Eye (tissue), 1 donor: Measurements from ENCODE around the gene RBM20.
A peak's percentile ranks its signal among the peaks of the same experiment; 100 is the strongest.
"Not testable (repeated sequence)": the region's sequence is repeated elsewhere in the genome, so short reads cannot be mapped to it uniquely, and the experiment has no call there.

ENCODE experiments used
- DNase-seq: peaks from one replicate; pipeline ENCODE4 v3.0.0-alpha.2; 2015

The RBM20 gene

DNA sequence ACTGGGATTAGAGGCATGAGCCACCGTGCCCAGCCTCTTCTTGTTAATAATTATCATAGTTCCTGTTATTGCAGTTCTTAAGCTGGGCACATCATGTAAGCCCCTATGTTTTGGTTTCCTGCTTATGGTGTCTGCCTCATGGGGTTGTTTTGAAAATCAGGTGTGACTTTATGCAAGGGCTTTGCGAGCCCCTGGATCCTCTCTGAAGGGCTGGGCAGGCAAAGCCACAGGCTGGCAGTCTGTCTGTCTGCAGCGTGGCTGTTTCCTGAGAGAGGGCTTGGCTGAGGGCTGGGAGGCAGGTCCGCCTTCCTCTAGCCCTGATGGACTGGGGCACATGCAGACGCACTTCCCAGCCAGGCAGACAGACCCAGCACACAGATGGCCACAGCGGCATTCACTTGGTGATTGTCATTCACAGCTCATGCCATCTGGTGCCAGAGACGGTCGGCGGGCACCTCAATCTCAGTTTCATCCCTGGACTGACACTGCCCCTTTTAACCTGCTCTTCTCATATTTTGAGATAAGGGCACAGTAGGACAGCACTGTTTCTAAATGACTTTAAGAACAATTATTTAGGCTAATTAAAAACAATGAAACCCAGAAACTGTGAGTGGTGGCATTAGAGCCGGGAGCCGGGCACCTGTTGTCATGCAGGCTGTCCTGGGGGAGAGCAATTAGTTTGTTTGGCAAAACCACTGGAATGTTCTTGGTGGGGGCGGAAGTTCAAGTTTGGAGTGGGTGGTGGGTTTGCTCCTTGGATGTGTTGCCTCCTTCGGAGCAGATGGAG lies 35.5 kb downstream of the RBM20 start:
- peak; percentile 42 for DNase-seq

DNA sequence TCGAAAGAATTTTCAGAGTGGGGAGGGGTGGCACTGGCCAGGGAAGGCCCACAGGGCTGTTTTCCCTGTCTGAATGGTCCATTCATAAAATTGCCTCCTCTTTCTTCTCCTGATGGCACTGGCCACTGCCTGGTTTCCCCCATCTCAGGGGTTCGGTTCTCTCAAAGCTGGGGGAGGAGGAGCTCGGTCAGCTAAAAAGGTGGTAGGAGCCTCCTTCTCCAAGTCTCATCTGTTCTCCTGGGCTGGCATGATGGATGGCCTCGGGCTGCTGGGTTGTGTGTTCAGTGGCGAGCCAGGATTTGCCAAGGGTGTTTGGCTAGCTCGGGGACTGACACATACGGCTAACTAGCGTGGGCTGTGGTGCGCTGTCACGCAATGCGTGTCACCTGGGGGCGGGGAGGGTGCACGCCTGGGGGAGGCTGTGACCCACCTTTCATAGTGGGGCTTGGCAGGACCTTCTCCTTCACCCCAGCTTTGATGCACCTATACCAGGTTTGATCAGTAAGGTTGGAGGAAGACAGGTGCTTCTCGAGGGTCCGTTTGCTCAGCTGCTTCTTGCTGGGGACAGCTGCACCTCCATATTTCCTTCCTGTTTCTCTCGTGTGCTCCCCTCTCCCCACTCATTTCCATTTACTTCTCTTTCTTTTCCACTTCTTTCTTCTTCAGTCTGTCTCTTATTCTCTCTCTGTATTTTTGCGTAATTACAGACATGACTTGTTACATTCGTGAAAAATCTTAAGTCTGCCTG lies 36.3 kb downstream of the RBM20 start:
- no peak for DNase-seq

DNA sequence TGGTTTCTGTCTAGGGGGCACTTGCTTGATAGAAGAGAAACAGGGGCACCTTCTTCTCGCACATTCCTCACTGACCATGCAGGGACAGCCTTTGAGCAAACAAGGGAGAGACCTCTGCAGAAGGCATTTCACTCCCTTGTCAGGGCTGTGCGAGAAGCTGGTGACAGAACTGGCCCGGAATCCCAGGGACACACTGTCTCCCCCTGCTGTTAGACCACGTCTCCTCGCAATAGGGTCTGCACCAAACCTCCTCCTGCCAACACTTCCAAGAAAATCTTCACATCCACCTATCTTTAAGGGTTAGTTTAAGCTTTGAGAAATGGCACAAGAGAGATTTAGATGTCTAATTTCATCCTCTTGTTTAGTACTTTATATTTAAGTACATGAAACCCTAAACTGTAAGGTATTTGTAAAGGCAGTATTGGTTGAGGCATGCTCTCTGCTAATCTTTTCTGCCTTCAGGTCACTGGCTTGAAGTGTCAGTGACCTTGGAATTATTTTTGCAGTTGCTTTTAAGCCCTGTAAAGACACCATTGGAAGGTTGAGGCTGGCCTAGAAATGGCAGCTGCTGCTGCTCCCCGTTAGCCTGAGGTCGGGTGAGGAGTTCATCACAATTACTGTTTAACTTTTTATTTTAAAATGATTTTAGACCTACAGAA lies 37.0 kb downstream of the RBM20 start:
- DNase-seq: peak; percentile 81

DNA sequence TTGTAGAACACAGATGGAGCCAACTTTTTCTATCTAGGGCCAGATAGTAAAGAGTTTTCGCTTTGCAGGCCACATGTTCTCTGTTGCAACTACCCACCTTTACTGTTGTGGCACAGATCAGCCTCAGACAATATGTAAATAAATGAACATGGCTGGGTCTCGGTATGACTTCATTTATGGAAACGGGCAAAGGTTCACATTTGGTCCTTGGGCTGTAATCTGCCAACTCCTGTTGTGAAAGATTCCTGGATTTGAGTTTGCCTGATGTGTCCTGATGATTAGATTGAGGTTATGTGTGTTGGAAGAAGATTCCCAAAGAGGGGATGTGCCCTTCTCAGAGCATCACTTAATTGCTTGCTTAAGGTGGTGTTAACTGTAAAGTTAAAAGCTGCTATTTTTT lies 38.2 kb downstream of the RBM20 start:
- no peak for DNase-seq

DNA sequence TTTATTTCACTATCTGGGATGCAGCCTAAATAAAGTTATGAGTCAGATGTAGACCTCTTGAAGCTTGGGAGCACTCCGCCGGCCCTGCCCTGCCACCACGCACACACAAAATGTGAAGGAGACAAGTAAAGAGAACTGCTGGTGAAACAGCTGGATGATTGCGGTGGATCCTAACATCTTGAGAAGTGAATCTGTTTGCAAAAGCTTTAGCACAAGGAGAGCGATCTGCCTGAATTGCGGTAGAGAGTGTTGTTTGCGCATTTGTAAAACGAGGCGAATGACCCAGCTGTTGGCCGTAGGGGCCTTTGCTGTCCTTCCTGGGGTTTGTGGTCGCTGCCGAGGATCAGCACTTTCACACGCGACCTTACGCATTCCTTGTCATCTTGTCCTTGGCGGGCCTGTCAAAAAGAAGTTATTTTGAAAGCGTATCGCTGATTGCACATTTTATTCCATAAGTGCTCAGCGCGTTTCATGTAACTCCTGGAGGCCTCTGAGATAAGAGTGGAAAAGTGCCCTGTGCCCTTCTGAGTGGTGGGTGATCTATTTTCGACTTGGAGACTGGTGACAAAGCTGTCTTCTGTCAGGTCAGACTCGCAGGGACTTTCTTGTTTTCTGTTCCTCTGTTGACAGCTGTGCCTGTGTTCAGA lies 40.8 kb downstream of the RBM20 start:
- no peak for DNase-seq

DNA sequence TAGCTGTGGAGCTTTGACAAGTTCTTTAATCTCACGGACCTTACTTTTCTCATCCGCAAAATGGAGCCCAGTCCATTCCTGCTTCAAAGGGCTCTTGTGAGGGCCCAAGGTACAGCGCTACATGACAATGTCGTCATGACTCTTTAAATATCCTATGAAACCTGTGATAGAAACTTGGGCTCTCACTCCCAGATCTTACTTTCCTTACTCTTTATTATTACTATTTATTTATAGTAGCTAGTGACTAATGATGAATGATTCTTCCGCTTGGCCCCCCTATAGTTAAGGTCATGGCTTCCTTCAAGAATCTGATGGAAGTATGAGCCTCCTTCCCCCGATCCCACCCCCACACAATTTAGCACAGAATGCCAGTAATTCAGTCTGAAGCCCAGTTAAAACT lies 41.9 kb downstream of the RBM20 start:
- no peak for DNase-seq

DNA sequence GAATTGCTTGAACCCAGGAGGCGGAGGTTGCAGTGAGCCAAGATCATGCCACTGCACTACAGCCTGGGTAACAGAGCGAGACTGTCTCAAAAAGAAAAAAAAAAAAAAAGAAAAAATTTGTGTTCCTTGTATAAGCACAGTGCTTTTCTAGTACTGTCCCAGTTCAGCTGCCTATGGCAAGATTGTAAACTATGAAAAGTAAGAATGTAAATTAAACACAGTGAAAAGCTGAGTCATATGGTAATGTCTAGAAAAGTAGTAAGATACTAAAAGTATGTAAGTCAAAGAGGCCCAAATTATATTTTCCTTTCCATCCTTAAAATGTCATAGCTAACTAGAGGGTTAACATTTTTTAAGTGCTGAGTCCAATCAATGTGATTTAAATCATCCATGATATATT lies 42.8 kb downstream of the RBM20 start:
- DNase-seq: no peak

DNA sequence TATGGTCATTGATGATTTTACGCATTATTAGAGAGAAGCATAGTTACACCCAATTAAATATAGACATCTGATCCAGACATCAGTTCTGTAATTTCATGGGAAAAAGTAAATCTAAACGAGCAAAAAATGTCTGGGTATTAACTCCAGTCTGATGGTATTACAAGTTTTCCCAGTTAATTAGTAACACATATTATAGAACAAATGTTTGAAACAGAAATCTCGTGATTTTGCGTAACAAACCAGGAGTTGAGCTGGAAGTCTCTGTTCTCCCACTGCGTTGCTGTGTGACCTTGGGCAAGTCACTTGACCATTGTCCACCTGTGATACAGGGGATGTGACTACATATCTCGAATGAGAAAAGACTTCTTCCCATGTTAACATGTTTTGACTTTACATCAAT lies 43.3 kb downstream of the RBM20 start:
- no peak for DNase-seq

DNA sequence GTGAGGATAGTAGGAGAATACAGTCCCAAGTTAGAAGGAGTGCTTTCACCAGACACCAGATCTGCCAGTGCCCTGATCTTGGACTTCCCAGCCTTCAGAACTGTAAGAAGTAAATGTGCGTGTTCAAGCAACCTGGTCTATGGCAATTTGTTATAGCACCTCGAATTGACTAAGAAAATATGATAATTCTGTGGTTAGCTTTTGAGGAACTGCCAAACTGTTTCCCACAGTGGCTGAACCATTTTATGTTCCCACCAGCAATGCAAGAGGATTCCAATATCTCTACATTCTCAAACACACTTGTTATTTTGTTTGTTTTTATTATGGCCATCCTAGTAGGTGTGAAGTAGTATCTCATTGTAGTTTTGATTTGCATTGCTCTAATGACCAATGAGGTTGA lies 47.0 kb downstream of the RBM20 start:
- DNase-seq: no peak

DNA sequence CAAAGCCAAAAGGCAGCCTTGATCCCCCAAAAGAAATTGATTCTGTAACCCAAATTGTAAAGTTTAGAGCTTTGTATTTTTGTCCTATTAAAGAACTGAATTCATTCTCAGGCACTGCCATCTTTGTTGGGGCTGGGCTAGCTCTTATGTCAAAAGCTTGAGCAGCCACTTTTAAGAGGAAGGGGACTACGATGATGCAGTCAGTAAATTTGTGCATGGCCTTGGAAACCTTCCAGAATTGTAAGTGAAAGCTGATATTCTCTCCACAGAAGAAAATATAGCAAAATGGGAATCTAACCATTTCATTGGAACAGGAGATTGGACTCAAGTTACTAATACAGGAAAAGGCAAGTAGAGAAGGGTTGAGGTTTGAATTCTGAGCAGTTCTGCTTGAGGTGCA lies 50.1 kb downstream of the RBM20 start:
- no peak for DNase-seq

DNA sequence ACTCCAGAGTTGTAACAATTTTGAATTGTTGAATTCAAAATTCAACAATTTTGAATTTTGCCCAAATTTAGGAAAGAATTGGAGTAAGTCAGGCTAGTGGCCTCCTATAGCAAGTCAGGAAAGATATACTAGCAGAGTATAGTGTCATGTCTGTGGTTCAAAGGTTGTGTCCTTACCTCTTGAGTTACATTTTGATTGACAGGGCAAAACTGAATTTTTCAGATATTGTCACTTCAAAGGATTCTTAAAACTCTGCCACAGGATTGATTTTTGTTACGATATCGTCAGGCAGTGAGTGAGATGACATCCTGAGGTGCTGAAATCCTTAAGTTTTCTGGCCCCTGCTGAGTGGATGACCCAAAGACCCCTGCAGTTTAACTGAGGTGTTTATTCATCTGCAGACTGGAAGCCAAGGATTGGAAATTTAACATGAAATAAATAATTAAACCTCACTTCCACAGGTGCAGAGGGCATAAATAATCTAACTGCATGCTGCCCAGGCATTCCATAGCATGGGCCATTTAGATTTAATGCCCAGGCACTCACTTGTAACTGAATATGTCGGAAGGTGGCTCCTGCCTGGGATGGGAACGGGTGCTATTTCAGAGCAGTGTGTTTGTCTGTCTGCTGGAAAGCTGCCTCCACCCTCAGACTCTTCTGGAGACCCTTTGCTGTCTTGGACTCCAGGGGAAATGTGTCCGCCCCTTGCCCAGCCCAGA lies 50.8 kb downstream of the RBM20 start:
- no peak for DNase-seq

DNA sequence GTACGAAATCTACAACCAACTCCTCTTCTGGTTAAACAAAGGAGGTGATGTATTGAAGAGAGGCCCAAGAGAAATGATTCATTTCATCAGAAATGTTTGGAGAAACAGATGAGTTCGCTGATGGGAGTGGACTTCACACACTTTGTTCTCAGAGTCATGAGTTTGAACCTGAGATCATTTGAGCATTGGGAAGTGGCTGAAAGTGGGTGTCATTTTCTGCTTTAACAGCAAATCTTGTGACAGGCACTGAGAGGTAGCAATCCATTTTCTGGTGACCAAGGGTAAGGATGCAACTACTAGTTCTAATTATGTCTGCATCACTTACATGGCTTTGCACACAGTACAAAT lies 51.4 kb downstream of the RBM20 start:
- no peak for DNase-seq

DNA sequence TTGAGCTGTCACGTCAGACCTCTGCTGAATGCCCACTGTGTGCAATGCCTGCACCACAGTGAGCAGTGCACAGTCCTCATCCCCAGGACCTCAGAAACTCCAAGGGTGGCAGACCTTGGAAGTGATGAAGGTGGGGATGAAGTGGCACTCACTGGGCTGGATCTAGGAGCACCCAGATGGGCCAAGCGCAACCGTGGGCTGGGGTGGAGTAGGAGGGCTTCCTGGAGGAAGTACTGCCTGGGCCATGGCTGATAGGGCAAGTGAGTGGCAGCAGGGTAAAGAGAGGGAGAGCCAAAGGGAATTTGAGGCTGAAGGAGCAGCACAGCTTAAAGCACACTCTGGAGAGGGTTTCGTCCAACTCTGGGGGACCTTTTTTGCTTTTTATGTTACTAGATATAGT lies 52.3 kb downstream of the RBM20 start:
- no peak for DNase-seq

DNA sequence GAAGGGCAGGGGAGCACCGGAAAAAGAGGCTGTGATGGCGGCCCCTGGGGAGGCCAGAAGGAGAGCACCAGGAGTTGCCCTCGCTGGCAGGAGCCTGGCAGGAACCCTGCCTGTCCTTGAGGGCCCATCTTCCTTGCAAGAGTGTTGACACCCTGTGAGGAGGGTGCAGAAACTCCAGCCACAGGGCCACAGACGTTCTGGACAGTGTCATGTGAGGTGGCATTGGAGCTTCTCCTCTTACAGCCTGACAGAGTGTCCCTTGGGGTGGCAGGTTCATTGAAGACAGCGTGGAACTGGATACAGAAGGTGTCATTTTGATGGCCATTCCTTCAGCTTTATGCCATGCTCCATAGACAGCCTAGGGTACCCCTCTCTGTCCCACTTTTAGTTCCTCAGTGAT lies 54.2 kb downstream of the RBM20 start:
- no peak for DNase-seq

DNA sequence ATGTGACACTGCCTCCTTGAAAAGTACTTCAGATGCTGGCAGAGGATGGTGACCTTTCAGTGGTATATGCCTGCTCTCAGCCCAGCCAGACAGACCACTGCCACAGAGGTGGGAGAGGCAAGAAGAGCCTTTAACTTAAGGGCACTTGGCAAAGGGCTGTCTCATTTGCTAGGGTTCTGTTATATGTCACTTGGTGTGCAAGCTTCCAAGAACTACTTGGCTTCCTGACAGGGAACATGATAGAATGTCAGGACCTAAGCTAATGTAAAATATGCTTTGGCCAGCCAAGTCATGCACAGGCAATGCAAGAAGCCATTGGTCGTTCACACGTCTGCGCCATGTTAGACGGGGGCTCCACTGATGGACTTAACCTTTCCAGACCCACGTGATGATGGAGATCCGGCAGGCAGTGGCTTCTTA lies 54.7 kb downstream of the RBM20 start:
- DNase-seq: no peak

DNA sequence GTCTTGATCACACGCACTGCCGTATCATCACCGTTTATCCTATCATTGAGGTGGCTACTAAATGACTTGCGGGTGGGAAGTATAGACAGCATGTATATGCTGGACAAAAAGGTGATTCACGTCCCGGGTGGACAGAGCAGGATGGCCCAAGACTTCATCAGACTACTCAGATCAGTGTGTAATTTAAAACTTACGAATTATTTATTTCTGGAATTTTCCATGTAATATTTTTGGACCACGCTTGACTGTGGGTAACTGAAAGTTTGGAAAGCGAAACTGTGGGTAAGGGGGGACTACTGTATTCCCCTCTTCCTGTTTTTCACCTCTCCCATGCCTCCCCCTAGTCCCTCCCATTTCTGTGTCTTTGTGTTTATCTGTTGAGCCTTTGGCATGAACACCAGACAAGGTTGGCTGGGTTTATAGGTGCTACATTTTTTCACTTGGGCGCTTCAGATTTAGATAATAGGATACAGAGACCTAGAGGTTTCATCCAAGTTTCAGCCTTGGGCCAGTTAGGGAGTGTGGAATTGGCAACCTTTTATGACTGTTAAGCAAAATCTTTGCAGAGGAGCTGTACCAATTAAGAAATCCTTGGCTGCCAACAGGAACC lies 55.8 kb downstream of the RBM20 start:
- no peak for DNase-seq

DNA sequence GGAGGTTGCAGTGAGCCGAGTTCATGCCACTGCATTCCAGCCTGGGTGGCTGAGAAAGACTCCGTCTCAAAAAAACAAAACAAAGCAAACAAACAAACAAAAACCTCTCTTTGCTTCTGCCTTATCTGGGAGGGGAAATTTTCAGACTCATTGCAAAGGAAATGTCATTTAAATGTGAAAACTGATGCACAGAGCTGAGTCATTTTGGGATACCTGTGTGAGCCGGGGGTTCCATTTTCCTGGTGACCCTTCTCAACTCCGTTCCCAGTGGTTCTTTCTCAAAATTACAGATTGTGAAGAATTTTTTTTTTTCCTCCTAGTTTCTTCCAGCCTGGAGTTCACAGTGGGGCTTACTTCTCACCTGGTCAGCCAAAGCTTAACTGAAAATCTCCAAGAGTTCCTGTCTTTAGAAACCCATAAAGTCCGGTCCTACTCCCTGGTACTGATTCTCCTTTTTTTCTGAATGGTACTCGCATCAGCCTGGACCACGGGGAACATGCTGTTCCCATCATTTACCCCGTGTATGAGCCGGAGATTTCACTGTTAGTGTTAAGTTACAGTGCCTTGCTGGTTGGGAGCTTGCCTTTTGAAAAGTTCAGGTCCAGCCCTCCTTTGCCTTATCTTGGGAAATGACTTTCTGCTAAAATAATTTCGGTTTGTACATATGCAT lies 56.9 kb downstream of the RBM20 start:
- no peak for DNase-seq

DNA sequence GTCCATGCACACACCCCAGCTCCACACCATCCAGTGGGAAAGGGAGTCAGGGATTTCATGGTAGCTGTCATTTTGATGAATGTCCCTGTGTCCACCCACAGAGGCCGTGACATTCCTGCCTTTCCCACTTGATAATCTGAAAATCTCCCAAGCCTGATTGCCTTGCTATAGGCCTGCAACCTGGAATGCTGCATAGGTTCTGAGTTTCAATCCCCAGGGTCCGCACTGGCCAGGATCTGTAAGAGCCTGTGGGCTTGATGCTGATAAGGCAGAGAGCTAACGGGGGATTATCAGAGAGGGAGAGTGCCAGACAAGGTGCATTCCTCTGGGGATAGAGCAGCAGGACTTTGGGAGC lies 57.5 kb downstream of the RBM20 start:
- DNase-seq: peak; percentile 13

DNA sequence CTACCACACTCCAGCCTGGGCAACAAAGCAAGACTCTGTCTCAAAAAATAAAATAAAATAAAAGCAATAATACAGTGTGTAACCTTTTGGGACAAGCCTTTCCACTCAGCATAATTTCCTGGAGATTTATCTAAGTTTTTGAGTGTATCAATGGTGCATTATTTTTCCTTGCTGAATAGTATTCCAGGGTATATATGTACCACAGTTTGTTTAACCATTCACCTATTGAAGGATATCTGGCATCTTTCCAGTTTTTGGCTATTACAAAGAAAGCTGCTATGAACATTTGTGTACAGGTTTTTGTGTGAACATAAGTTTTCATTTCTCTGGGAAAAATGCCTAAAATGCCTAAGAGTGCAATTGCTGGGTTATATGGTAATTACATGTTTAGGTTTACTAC lies 59.9 kb downstream of the RBM20 start:
- DNase-seq: no peak

DNA sequence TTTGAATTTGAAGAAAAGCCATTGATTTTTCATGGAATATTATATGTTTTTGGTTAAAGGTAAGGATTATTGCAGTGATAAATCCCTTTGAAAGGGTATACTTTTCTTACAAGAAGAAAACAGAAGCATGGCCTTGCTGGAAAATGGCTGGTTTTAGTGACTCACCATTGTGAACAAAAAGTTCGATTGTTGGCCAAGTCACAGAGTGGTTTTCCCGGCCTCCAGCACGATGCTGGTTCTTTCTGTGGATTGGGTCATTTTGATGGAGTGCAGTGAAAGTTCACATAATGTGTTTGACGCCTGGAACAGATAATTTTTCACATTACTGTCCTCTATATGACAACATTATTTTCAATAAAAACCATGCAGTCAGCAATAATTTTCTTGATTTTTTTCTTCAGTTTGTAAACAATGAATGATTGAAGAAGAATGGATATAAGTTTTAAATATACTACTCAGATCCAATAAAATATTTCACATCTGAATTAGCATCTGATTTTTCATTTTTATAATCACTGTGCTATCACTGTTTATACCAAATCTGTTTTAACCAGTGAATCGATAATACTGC lies 60.9 kb downstream of the RBM20 start:
- no peak for DNase-seq

DNA sequence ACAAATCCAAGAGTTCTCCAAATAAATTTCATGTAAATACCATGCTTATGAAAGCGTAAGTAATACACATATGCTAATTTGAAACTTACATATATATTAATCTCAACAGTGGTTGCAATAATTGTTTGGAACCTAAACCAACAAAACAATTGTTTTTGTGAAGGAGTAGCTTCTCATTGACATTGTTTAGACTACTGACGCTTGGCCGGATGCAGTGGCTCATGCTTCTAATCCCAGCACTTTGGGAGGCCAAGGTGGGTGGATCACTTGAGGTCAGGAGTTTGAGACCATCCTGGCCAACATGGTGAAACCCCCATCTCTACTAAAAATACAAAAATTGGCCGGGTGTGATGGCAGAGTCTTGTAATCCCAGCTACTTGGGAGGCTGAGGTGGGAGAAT lies 61.5 kb downstream of the RBM20 start:
- not testable (repeated sequence) for DNase-seq

DNA sequence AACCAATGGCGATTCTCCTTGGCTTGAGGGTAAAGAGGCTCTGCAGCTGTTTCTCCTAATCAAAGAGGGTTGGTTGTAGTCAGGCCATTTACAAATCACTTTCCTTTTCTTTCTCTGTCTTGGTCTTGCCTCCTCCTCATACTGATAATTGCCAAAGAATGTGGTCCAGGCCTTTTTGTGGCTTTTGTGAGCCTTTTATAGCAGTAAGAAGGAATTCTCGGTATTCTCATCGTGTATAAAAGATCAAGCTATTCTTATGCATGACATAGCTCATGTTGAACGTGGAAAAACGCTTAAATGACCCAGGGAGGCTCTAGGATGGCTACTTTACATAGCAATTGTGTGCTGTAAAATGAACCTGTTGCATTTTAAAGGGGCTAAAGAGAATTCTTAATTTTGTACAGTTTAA lies 62.6 kb downstream of the RBM20 start:
- peak; percentile 22 for DNase-seq
